MM.1S (cell line): ENCODE measurements around the gene MEAK7.

Experiments used
- CTCF ChIP-seq: fragments of 300-600 bp; sonication (generic); IDR thresholded peaks from 2 replicates; pipeline ENCODE4 v1.5.1; 2016; ENCODE audit warnings: antibody characterized with exemption, low read length, mixed read lengths
- EZH2 ChIP-seq: fragments of 300-600 bp; sonication (generic); optimal IDR thresholded peaks from 2 replicates; pipeline ENCODE3; 2017; ENCODE audit warnings: low read depth, mild to moderate bottlenecking, antibody characterized with exemption, low read length, mixed read lengths
- EZH2phosphoT487 ChIP-seq: fragments of 300-600 bp; sonication (generic); IDR thresholded peaks from 2 replicates; pipeline ENCODE4 v1.6.1; 2018; ENCODE audit warnings: antibody characterized with exemption, low read length

GRCh38 chr16:84481051-84481735 is 23.3 kb downstream of the MEAK7 start:
- TF ChIP-seq CTCF = no peak
- TF ChIP-seq EZH2 = no peak
- TF ChIP-seq EZH2phosphoT487 = no peak
